HG03439 (cell line): Measurements from ENCODE around the gene GRIPAP1.
"Not testable (repeated sequence)": the region's sequence is repeated elsewhere in the genome, so short reads cannot be mapped to it uniquely, and the experiment has no call there.

Experiments
- ATAC-seq: cut with Tn5 transposase; IDR thresholded peaks from one replicate; pipeline ENCODE4 v1.9.1; 2021; ENCODE audit warnings: mild to moderate bottlenecking, moderate library complexity; ENCODE audit not compliant: unreplicated experiment

The GRIPAP1 gene

DNA sequence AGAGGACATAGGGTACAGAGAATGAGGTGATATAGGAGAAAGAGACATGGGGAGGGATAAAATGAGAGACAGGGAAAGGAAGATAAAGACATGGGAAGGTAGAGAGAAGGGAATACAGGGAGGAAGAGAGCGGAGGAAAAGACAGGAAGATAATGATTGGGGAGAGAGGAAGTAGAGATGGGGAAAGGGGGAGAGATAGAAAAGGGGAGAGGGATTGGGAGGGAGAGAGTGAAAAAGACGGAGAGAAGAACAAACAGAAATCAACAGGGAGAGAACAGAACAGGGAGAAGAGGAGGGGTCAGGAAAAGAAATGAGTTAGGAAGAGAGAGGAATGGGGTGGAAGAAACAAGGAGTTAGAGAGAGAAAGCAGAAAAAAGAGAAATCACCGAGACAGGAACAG, 4.6 kb downstream of the GRIPAP1 start:
- ATAC-seq = no peak

DNA sequence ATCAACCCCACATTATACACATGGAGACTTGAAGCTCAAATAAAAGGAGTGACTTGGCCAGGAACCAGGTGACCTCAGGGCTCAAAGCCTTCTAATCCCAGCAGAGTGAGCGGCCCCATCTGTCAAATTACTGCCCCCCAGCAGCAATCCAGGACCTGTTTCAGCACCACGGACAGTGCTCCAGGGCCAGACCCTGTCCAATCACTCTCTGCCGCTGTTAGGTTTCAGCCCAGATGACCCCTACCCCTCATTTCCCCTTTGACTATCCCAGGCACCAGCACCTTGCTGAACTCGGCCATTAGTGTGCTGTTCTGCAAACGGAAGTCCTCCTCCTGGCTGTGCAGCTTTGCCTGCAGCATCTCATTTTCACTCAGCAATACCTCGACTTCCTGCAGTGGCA, 5.1 kb downstream of the GRIPAP1 start:
- no peak for ATAC-seq

DNA sequence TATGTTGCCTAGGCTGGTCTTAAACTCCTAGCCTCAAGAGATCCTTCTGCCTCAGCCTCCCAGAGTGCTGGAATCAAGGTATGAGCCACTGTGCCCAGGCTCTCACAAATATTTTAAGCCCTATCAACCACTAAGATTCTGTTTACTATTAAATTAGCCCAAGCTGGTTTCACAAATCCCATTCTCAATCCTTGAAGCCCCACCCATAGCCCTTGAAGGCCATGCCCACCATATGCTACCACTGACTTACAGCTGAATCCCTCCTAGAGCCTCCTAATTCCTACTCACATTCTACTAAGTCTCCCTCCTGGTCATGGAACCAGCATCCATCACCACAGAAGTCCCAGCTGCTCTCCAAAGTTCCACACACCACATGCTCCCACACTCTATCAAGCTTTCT, 9.7 kb downstream of the GRIPAP1 start:
- ATAC-seq = no peak

DNA sequence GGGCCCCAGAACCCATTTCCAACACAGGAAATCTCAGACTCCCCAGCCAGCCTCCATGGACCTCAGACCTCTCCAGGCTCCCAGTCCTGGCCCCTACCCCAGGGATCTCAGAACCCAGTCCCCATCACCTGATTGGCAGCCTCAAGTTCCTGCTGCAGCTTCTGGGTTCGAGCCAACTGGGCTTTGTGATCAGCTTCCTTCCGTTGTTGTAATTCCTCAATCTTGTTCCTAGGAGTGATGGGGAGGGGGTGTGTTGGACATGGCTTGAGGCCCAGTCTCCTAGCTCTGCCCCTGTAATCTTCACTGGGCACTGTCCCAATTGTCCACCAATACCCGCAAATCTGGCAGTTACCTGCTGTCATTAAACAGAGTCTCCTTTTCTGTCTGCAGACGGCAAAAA, 12.6 kb downstream of the GRIPAP1 start:
- ATAC-seq = no peak

DNA sequence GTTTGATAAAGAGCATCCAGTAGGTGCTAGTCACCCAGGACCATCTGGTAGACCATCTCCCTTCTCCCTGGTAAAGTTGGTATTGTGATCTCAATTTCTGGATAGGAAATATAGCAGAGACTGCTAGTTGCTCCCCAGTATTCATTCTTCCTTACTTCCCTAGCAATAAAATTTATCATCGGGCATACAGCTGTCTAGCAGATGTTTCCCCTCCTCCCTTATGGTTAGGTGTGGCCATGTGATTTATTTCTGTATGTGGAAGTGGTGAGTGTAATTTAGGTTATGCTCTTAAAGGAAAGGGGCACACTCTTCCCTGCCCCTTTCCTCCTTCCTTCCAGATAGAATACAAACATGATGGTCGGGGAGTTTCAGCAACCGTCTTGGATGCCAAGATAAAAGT, 18.2 kb downstream of the GRIPAP1 start:
- no peak for ATAC-seq

DNA sequence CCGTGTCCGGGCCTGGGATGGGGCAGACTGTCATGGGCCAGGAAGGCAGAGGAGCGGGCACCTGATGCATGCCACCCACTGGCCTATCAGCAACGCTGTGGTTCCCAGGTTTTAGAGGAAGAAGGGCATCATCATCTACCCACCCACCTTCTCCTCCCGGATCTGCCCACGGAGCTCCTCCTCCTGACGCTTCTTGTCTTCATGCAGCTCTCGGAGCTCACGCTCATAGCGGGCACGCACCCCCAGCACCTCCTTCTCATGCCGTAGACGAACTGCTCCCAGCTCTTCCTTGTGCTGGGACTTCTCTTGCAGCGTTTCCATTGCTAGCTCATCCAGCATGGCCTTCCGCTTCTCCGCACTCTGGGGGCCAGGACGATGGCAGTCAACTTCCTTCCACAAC, 19.0 kb downstream of the GRIPAP1 start:
- no peak for ATAC-seq

DNA sequence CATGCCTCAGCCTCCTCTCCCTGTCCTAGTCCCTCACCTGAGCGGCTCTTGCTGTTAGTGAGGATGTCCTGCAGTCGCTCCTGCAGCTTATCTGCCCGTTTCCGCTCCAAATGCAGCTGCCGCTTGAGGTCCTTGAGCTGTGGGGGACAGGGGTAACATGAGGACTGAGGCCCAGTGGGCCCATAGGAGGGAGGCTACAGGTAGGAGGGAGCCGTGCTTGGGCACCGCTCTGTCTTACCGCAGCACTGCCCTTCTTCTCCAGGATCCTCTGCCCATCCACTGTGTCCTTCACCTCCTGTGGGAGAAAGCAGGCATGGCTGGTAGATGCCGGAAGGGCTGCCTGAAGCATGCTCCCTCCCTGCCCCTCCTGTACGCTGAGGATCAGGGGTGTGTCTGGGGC, 20.9 kb downstream of the GRIPAP1 start:
- ATAC-seq = no peak

DNA sequence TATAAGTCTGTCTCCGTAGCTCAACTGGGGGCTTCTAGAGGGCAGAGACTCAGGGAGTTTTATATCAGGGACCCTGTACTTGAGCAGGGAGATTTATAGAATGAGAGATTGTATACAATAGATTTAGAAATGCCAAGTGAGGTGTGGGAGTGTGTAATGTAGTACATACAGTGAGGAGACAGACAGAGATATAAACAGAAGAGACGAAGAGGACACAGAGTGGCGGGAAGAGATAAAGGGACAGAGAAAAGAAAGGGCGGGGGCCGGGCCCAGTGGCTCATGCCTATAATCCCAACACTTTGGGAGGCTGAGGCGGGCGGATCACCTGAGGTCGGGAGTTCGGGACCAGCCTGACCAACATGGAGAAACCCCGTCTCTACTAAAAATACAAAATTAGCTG, 21.7 kb downstream of the GRIPAP1 start:
- not testable (repeated sequence) for ATAC-seq

DNA sequence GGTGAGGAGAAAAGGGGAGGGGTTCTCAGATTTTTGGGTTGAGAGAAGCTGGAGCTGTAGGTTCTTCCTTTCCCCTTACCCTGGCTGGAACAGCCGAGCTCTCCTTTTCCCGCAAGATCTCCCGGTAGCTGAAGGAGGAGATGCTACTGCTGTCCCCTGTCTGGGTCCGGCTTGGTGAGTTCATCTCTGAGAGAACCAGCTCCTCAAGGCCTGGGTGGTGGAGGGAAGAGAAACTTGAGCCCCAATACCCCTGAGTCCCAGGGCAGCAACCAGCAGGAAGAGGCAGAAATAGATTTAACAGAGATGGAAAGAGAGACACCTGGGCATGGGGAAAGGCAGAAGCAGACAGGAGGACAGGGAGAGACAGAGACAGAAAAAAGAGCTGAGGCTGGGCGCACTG, 23.8 kb downstream of the GRIPAP1 start:
- no peak for ATAC-seq

DNA sequence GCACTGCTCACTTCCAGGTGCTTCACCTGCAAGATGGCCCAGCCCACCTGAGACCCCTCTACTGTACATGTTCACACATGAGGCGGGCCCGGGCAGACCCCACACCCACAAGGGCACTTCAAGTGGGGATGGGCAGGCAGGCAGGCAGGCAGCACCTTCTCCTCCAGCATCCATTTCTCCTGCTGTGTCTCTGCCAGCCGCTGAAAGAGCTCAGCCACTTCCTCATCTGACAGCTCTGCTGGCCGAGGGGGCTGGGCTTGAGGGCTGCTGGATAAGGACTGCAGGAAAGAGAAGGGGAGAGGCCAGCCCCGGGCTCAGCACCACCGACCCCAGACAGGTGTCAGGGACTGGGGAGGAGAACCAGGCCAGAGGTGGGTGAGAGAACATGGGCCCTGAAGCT, 26.0 kb downstream of the GRIPAP1 start:
- ATAC-seq = no peak

DNA sequence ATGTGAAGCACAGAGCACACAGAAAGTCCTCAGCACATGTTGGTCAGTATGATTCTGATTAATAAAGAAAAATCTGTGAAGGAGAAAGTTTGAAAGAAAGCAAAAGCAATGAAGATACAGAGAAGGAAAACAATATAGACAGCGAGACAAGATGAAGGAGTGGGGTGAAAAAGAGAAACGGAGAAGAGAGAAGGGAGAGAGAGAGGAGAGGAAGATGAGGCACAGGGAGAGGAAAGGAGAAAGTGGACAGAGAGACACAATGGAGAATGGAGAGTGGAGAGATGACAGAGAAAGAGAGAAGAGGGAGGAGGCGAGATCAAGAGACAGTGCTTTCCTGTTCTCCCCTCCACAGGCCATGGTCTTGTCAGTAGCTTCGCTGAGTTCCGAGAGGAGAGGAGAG, 26.5 kb downstream of the GRIPAP1 start:
- ATAC-seq = no peak

DNA sequence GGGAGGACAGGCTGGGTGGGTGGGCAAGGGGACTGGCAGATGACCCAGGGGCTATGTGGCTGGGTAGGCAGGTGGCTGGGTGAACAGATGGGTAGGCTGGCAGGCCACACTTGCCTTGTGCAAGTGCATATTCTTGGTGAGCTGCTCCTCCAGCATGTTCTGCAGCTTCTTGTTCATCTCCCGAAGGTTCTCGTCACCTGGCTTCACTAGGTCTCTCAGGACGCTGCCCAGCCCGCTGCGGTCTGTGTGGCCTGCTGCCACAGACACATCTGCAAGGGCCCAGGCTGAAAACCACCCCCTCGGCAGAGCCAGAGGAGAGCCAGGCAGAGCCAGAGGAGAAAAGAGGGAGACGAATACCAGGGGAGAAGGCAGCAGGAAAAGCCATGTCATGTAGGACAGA, 27.0 kb downstream of the GRIPAP1 start:
- ATAC-seq = no peak

DNA sequence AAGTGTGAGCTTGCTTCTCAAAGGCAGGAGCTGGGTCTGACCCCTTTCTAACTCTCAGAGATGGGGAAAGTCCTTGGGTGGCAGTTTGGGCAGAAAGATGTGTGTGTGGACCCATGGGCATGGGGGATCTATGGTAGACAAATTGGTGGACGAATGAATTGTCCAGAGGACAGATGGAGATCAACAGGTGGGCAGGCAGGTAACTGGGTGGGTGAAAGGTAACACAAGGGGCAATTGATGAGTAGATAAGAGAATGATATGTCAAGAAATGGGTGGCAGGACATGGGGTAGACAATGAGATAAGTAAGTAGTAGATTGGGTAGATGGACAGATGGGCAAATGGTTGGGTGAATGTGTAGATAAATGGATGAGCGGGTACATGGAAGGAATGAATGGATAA, 27.5 kb downstream of the GRIPAP1 start:
- ATAC-seq = no peak

DNA sequence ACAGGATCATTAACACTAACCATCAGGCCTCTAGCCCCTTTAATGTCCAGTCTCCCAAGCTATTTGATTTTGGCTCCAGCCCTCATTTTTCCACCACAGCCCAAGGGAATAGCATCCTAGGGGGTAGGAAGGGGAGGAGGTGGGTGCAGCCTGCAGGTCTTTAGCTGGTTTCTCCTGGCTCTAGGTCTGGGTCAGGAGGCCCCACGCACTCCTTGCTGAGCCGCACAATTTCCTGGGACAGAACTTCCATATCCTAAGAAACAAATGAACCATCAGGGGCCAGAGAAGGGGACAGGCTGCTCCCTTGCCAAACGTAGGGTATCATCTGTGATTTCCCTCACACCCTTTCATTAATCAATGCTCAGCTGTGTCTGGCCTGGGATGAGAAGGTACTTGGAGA, 28.0 kb downstream of the GRIPAP1 start:
- no peak for ATAC-seq

DNA sequence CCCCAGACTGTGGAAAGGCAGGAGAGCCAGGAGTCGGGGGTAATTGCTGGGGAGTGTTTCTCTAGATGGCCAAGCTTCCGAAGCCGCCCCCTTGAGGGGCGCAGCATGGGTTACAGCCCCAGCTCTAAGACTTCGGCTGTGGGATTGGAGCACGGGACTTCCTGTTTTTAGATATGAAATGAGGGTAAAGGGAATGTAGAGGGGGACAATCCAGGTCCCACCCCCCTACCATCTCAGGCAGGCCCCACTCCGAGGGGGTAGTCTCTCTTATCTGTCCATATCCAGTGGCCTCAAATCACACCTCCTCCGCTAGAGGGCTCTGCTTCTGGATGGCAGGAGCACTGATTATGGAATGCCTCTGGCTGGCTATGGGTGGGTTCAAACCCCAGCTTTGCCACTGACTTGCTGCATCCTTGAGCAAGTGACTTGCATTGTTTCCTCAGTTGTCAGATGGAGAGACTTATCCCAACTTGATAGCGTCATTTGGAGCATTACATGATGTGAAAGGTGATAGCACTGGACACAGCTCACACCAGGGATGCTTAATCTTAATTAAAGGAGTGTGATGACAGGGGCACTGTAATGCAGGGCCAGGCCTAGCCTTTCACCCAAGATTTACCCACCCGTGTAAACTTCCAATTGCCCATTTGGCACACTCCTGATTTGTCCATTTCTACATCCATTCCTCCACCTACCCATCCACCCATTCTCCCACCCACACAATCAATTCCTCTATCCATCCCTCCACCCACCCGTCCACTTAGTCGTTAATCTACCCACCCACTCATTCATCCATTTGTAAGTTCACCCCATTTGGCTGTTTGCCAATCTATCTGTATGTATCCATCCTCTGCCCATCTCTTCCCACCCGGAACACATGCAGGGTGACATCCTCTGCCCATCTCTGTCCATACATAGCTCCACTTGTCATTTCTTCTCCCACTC, 29.6 kb downstream of the GRIPAP1 start:
- ATAC-seq = no peak

DNA sequence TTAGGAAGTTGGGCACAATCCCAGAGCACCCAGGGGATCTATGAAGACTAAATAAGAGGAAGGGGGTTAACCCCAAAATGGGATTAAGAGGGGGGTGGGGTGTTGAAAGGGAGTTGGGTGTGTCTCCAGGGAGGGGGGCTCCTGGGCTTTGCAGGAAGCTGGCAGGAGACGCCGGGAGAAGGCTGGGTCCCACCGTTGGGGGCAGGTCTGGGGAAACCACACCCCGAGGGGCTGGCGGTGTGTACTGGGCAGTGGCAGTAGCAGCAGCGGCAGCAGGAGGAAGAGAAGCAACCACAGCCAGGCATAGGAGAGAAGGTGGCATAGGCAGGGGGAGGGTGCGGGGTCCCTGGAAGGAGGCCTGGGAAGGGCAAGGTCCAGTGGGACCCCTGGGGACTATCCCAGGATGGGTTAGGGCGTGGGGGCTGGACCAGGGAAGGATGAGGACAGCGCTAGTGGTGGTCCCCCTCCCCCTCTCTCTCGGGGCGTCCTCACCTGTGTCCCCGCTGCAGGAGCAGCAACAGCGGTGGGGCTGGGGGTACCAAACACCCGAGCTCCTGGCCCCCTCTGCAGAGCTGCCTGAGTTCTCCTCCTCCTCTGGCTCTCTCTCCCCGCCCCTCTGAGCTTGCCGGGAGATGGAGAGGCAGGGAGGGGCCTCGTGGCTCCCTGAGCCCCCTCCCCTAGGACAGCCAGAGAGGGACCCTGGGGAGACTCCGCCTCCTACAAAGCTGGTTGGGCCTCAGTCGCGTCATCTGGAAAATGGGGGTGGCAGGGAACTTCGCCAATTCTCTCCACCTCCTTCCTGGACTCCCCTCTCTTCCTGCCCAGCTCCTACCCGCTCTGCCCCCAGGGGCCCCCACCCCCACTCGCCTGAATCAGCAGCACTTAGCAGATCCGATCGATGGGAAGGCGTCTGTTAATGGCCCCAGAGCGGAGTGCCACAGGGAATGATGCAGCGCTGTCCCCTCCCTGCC, 30.5 kb downstream of the GRIPAP1 start, which contains the start of gene KCND1:
Gene KCND1, minus strand, starts transcription at position 596 of the 971 bp plus-strand sequence. CDS start 1,573 bp downstream, outside the sequence.
- ATAC-seq = no peak

DNA sequence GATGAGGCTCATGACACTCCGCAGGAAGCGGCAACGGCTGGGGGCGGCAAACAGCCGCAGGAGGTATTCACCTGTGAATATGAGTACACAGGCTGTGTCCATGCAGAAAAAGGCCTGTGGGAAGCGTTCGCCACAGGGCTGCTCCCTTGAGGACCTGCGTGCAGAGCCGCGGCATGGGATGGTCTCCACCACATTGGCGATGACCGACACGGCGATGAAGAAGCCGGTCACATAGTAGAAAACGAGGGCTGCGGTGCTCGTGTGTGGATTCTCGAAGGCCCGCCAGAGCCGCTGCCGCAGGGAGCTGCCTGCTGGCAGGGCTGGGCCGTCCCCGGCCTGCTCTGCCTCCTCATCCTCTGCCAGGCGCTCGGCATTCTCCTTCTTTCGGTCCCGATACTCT, 32.6 kb downstream of the GRIPAP1 start:
- no peak for ATAC-seq

DNA sequence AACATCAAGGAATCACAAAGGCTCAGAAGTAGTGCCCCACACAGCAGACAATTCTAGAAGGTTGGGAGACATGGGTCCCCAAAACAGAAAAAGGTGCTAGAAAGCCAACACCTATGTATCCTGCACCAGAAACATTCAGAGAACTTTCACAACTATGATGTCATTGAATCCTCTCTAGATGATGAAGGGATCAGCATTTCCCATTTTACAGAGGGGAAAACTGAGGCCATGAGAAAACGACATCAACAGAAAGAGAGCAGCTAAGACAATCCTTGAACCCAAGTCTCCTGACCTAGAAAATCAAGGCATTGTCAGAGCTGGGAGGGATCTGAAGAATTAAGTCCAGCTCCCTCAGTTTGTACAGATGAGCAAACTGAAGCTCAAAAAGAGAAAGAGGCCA, 33.7 kb downstream of the GRIPAP1 start:
- no peak for ATAC-seq

DNA sequence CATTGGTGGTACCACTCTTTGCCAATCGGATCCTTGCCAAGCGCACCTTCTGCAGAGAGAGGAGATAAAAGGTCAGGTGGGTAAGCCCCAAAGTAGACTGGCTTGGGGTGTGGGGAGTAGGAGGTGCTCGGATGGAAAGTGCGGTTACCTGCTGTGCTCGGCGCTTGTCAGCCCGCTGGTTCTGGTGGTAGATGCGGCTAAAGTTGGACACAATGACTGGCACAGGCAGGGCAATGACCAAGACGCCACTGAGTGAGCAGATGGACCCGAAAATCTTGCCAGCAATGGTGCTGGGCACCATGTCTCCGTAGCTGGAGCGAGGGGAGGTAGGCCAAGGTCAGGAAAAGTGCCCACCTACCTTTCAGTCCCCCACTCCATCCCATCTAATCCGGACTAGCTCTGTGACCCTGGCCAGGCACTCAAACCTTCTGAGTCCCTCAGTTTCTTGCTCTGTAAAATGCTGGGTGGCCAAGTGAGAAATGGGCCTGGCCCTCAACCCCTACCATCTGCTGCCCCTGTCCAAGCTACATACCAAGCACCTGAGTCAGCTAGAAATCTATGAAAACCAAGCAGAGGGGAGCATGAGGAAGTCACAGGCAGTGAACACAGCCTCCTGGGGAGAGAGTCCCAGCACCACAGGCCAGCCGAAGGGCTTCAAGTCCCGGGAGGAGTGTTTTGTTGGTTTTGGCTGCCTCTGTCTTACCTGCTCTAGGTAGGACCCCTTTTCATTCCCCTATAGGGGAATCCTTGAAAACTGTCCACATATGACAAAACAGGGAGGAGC, 35.1 kb downstream of the GRIPAP1 start:
- ATAC-seq = no peak

DNA sequence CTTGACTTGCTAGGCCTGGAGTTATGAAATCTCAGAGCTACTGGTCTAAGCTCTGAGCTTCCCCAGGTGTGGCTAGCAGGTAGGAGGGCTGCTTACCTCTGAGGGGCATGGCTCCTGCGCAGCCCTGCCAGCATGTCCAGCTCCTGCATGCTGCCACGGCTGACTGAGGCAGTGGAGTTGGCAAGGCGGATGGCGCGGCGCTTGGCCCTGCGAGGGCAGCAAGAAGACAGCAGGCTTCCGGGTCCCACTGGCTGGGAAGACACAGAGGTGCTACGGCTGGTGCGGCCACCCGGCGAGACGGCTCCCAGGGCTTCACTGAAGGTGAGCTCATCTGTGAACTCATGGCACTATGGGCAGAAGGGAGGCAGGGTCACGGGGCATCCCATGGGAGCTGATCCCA, 36.1 kb downstream of the GRIPAP1 start:
- no peak for ATAC-seq

DNA sequence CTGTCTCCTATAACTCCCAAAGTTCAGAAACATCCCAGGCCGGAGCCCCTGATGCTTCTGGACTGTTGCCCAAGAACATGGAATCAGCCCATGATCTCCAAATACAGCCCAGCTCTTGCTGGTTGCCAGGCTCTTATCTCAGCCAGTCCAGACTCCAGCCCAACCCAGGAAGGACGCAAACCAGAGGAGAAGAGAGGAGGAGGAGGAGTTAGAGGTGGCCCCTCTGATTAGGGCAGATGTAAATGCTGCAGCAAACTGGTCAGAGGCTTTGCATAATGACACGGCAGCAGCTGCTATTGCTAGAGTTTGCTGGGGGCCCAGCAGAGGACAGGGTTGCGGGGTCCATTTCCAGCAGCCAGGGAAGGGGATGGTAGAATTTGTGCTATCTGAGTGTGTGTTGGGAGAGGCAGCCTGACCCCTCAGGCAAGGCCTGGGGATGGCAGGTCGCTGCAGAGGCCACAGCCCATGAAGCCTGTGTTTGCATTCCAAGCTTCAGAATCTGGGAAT, 40.4 kb downstream of the GRIPAP1 start:
- ATAC-seq = no peak
